ENCODE measurements around the gene PPCDC. TPM values are rescaled to one million over a fixed set of nuclear protein-coding genes. Genes with fewer than 3 reads are reported as not detected.
A peak's percentile ranks its signal among the peaks of the same experiment; 100 is the strongest.

Gene PPCDC, protein sequence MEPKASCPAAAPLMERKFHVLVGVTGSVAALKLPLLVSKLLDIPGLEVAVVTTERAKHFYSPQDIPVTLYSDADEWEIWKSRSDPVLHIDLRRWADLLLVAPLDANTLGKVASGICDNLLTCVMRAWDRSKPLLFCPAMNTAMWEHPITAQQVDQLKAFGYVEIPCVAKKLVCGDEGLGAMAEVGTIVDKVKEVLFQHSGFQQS
- total RNA-seq: 16.0 to 18.4 TPM (median 17.2 TPM) in 3 replicates

DNA sequence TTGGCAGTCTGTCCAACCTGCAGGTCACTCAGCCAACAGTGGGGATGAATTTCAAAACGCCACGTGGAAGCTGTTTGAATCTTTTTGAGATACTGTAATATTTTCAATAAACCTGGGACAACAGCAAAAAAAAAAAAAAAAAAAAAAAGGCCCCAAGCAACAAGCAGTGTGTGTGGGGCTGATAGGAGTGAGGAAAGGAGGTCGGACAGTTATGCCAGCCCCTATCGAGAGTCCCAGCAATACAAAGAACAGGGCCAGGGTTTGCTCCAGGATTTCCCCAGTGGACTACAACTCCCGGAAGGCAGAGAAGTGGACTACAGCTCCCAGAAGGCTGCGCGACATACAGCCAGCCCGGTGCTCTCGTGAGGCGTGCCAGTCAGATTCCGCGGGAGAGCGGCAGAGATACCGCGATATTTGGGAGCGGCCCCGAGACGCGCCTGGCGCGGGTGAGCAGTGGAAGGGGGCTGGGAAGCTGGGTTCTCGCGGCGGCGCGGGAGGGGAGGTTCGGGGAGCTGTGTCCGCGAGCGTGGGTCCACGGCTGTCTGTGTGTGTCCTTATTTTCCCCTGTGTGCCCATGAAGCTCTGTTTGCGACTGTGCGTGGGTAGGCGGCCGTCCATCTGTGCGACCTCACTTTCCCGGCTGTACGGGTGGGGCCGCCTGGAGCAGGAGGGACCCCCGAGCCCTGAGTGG lies at the start of gene PPCDC:
Gene PPCDC, plus strand, starts transcription at position 410 of the 691 bp plus-strand sequence. CDS start 4,729 bp downstream, outside the sequence.
- H3K36me3 Mint-ChIP-seq: peaks cover 6% of the 10 kb centered on the region
- DNase-seq (ENCODE audit: low spot score in 2 of 2, unreplicated experiment in 2 of 2): peak; percentile 90 to 94
- H3K27me3 Mint-ChIP-seq (ENCODE audit: low read depth): no peaks in the 10 kb centered on the region
- TF ChIP-seq, protein P1, sequence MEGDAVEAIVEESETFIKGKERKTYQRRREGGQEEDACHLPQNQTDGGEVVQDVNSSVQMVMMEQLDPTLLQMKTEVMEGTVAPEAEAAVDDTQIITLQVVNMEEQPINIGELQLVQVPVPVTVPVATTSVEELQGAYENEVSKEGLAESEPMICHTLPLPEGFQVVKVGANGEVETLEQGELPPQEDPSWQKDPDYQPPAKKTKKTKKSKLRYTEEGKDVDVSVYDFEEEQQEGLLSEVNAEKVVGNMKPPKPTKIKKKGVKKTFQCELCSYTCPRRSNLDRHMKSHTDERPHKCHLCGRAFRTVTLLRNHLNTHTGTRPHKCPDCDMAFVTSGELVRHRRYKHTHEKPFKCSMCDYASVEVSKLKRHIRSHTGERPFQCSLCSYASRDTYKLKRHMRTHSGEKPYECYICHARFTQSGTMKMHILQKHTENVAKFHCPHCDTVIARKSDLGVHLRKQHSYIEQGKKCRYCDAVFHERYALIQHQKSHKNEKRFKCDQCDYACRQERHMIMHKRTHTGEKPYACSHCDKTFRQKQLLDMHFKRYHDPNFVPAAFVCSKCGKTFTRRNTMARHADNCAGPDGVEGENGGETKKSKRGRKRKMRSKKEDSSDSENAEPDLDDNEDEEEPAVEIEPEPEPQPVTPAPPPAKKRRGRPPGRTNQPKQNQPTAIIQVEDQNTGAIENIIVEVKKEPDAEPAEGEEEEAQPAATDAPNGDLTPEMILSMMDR (IDR thresholded peaks at IDR 0.05; ENCODE audit: unreplicated experiment): no peak
- peaks cover 11% of the 10 kb centered on the region for H3K4me1 Mint-ChIP-seq
- H3K4me3 Mint-ChIP-seq: peak within 1 kb of the TSS; percentile 98
- no peaks in the 10 kb centered on the region for H3K9me3 Mint-ChIP-seq
- H3K27ac Mint-ChIP-seq: peak within 1 kb of the TSS; percentile 96

DNA sequence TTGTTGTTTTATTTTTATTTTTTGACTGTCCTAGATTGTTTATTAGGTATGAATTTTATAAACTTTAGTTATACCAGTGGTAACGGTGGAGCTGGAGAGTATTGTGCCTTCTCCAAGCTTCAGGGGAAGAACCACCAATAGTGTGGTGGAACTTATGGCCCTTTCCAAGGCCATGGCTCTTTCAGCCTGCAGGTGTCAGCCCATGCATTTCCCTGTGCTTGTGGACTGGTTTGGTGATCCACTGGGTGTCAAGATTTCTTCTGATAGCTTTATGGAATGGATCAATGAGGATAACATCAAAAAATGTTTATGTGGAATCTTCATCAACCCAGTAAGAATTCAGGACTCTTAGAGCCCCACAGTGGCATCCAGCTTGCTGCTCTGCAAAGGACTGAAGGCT lies 47.2 kb upstream of the PPCDC start:
- Mint-ChIP-seq H3K4me3 (no peak overlapping the region), H3K27me3 (ENCODE audit: low read depth) (peaks cover 43% of the 10 kb centered on the region), H3K9me3 (no peaks in the 10 kb centered on the region), H3K27ac (no peak overlapping the region), H3K36me3 (no peaks in the 10 kb centered on the region), H3K4me1 (no peaks in the 10 kb centered on the region)
- TF ChIP-seq, protein P1 (IDR thresholded peaks at IDR 0.05; ENCODE audit: unreplicated experiment): no peak
- no peak for DNase-seq (ENCODE audit: low spot score in 2 of 2, unreplicated experiment in 2 of 2)

DNA sequence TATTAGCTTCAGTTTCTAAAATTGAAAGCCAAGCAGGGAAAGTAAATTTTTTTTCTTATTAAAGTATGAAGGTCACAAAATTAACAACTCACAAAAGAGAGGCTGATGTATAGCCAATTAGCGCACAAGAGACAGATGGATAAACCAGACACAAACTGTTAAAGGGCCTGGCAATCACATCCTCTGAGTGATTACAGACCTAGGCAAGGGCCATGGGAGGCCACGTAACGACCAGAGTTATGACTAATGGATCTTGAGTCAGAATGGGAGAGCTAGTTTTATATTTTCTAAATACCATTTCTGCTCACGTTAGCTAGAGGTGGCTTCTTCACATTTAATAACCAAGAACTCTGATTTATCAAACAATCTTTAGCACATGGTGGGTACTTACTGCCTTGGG lies 45.8 kb upstream of the PPCDC start:
- TF ChIP-seq, protein P1 (IDR thresholded peaks at IDR 0.05; ENCODE audit: unreplicated experiment): no peak
- H3K4me3 Mint-ChIP-seq: no peak overlapping the region

DNA sequence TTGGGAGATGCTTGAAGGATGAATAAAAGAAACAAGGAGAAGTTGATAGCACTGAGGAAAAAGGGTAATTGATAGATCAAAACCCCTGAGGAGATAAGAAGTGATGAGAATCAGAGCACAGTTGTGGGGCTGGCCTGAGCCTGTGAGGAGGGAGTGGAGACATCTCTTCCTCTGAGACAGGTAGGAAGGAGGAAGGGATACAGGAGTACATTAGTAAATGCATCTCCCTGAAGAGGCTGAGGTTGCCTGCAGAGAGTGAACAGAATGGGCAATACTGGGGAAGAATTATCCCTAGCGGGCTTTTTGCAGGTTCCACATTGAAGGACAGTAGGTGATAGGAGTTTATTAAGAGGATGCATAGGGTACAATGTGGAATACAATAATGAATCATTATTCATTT lies 45.3 kb upstream of the PPCDC start:
- no peaks in the 10 kb centered on the region for H3K4me1 Mint-ChIP-seq
- no peaks in the 10 kb centered on the region for H3K9me3 Mint-ChIP-seq
- no peaks in the 10 kb centered on the region for H3K36me3 Mint-ChIP-seq
- H3K27me3 Mint-ChIP-seq (ENCODE audit: low read depth): peaks cover 44% of the 10 kb centered on the region
- H3K4me3 Mint-ChIP-seq: no peak overlapping the region
- DNase-seq (ENCODE audit: low spot score in 2 of 2, unreplicated experiment in 2 of 2): no peak
- TF ChIP-seq, protein P1 (IDR thresholded peaks at IDR 0.05; ENCODE audit: unreplicated experiment): no peak
- no peak overlapping the region for H3K27ac Mint-ChIP-seq

More for the DNA sequence above, 45.8 kb upstream of the PPCDC start:
- no peaks in the 10 kb centered on the region for H3K4me1 Mint-ChIP-seq
- no peaks in the 10 kb centered on the region for H3K36me3 Mint-ChIP-seq
- DNase-seq (ENCODE audit: low spot score in 2 of 2, unreplicated experiment in 2 of 2): no peak
- H3K27ac Mint-ChIP-seq: no peak overlapping the region
- H3K27me3 Mint-ChIP-seq (ENCODE audit: low read depth): peaks cover 47% of the 10 kb centered on the region
- no peaks in the 10 kb centered on the region for H3K9me3 Mint-ChIP-seq

DNA sequence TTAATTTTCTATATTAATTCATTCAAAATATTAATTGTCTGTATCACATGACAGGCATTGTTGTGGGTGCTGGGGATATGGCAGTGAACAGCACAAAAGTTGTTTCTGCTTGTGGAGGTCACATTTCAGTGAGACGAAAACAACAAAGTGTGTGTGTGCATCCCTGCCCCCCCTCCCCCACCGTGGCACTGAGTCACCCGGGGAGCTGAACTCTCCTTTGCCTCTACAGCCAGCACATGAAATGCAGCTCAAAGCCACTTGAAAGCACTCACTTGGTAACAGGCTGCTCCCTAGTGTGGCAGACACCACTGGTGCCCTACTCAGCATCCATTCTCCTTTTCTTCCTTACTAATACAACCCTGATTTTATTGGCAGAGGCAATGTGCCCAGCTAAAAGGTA lies 44.9 kb upstream of the PPCDC start:
- no peak for DNase-seq (ENCODE audit: low spot score in 2 of 2, unreplicated experiment in 2 of 2)
- Mint-ChIP-seq H3K4me3 (no peak overlapping the region), H3K36me3 (no peaks in the 10 kb centered on the region), H3K9me3 (no peaks in the 10 kb centered on the region), H3K4me1 (no peaks in the 10 kb centered on the region), H3K27ac (no peak overlapping the region), H3K27me3 (ENCODE audit: low read depth) (peaks cover 46% of the 10 kb centered on the region)
- TF ChIP-seq, protein P1 (IDR thresholded peaks at IDR 0.05; ENCODE audit: unreplicated experiment): no peak
